ENCODE measurements around the gene RACK1. TPM values are rescaled to one million over a fixed set of nuclear protein-coding genes. Genes with fewer than 3 reads are reported as not detected.
A peak's percentile ranks its signal among the peaks of the same experiment; 100 is the strongest.

RACK1 gene
- total and polyA plus RNA-seq, 2 of the 13 experiments (the other 11 are each of a cell fraction or from before 2014, with no cell fraction given): 2,514 to 6,141 TPM

DNA sequence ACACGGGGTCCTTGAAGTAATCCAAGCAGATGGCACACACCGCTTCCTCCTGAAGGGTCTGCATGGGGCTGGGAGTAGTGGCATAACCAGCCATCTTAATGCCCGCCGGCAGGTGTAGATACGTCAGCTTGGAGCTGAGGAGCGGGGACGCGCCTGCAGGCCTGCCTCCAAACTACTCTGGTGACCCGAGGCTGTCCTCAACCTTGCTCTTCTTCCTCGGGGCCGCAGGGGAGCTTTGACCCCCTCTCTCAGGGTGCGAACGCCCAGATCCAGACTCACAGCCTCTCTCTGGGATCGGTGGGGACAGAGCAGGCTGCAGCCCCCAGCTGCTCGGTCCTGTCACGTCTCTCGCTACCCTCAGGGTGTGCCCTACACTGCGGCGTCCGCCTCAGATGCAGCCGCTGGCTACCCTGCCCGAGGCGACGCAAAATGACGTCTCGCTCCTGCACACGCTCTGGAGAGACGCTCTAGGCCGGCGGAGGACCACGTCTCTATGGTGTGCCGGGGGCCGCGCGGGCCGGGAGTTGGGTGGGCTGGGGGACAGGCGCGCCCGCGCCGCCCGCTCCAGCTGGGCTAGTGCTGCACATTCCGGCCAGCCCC is 17.1 kb upstream of the RACK1 start, which contains the start of gene TRIM52 (continued):
- TF ChIP-seq ZMYM4 (CRISPR knock-in tag; IDR thresholded peaks at IDR 0.05): peak; percentile 68; the same call in 1 of the 2 replicates
- TF ChIP-seq ZNF605 (CRISPR knock-in tag; IDR thresholded peaks at IDR 0.05): no peak
- TF ChIP-seq ZNF335 (CRISPR knock-in tag; IDR thresholded peaks at IDR 0.05): peak; percentile 79; the same call in 1 of the 2 replicates
- TF ChIP-seq MZF1 (CRISPR knock-in tag; IDR thresholded peaks at IDR 0.05; ENCODE audit: borderline replicate concordance): peak; percentile 24; the same call in 1 of the 2 replicates
- TF ChIP-seq ZBTB42 (CRISPR knock-in tag; IDR thresholded peaks at IDR 0.05): no peak
- peak; percentile 97 for TF ChIP-seq SAFB2 (CRISPR knock-in tag; IDR thresholded peaks at IDR 0.05; ENCODE audit: borderline replicate concordance, low read depth)
- peak; percentile 90 for TF ChIP-seq YEATS2 (CRISPR knock-in tag; IDR thresholded peaks at IDR 0.05; ENCODE audit: borderline replicate concordance)
- 0 out of 2 replicates have a peak, but pooled peaks have one; percentile 34 for TF ChIP-seq ZNF44 (CRISPR knock-in tag; IDR thresholded peaks at IDR 0.05)
- TF ChIP-seq MTF1 (CRISPR knock-in tag; IDR thresholded peaks at IDR 0.05): peak; percentile 86; the same call in 1 of the 2 replicates
- peak; percentile 81; the same call in 1 of the 2 replicates for TF ChIP-seq KMT2A (CRISPR knock-in tag; IDR thresholded peaks at IDR 0.05)
- peak; percentile 40 for TF ChIP-seq HNRNPLL (IDR thresholded peaks at IDR 0.05; ENCODE audit: low read depth, low read length, poor library complexity, severe bottlenecking)
- TF ChIP-seq SOX5 (CRISPR knock-in tag; IDR thresholded peaks at IDR 0.05; ENCODE audit: borderline replicate concordance): peak; percentile 57; the same call in 1 of the 2 replicates
- TF ChIP-seq ZNF224 (CRISPR knock-in tag; IDR thresholded peaks at IDR 0.05): peak; percentile 59; the same call in 1 of the 2 replicates
- TF ChIP-seq ZNF709 (CRISPR knock-in tag; IDR thresholded peaks at IDR 0.05): peak; percentile 70; the same call in 1 of the 2 replicates
- TF ChIP-seq PHF21A (CRISPR knock-in tag; IDR thresholded peaks at IDR 0.05): peak; percentile 69
- TF ChIP-seq U2AF2 (IDR thresholded peaks at IDR 0.05; ENCODE audit: low read depth, low read length): no peak
- TF ChIP-seq XRCC5 (optimal IDR thresholded peaks at IDR 0.05; ENCODE audit: low read length): peak; percentile 42
- 0 out of 2 replicates have a peak, but pooled peaks have one; percentile 7 for TF ChIP-seq ZFP82 (CRISPR knock-in tag; IDR thresholded peaks at IDR 0.05; ENCODE audit: borderline replicate concordance)
- TF ChIP-seq BHLHE40 (IDR thresholded peaks at IDR 0.05; ENCODE audit: low read length): 0 out of 2 replicates have a peak, but pooled peaks have one; percentile 33
- no peak for TF ChIP-seq CAMTA2 (CRISPR knock-in tag; IDR thresholded peaks at IDR 0.05; ENCODE audit: borderline replicate concordance)
- TF ChIP-seq, protein P1, sequence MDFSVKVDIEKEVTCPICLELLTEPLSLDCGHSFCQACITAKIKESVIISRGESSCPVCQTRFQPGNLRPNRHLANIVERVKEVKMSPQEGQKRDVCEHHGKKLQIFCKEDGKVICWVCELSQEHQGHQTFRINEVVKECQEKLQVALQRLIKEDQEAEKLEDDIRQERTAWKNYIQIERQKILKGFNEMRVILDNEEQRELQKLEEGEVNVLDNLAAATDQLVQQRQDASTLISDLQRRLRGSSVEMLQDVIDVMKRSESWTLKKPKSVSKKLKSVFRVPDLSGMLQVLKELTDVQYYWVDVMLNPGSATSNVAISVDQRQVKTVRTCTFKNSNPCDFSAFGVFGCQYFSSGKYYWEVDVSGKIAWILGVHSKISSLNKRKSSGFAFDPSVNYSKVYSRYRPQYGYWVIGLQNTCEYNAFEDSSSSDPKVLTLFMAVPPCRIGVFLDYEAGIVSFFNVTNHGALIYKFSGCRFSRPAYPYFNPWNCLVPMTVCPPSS (IDR thresholded peaks at IDR 0.05): no peak
- TF ChIP-seq ZNF589 (CRISPR knock-in tag; conservative IDR thresholded peaks at IDR 0.05): peak; percentile 56; the same call in 1 of the 2 replicates
- TF ChIP-seq, protein P2, sequence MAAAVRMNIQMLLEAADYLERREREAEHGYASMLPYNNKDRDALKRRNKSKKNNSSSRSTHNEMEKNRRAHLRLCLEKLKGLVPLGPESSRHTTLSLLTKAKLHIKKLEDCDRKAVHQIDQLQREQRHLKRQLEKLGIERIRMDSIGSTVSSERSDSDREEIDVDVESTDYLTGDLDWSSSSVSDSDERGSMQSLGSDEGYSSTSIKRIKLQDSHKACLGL (CRISPR knock-in tag; IDR thresholded peaks at IDR 0.05): peak; percentile 37; the same call in 1 of the 2 replicates
- peak; percentile 23; the same call in 1 of the 2 replicates for TF ChIP-seq KDM1A (CRISPR knock-in tag; IDR thresholded peaks at IDR 0.05)
- TF ChIP-seq PHF8 (CRISPR knock-in tag; IDR thresholded peaks at IDR 0.05): no peak; the same call in 1 of the 2 replicates
- TF ChIP-seq ZNF780A (CRISPR knock-in tag; IDR thresholded peaks at IDR 0.05): no peak
- TF ChIP-seq GATAD1 (CRISPR knock-in tag; IDR thresholded peaks at IDR 0.05): peak; percentile 96
- TF ChIP-seq HNRNPK (IDR thresholded peaks at IDR 0.05; ENCODE audit: low read depth, low read length, poor library complexity, severe bottlenecking): peak; percentile 75
- TF ChIP-seq, protein P3, sequence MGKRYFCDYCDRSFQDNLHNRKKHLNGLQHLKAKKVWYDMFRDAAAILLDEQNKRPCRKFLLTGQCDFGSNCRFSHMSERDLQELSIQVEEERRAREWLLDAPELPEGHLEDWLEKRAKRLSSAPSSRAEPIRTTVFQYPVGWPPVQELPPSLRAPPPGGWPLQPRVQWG (CRISPR knock-in tag; IDR thresholded peaks at IDR 0.05; ENCODE audit: borderline replicate concordance, low read depth): 0 out of 2 replicates have a peak, but pooled peaks have one; percentile 8
- peak; percentile 96 for TF ChIP-seq CREM (IDR thresholded peaks at IDR 0.05)
- peak; percentile 80 for TF ChIP-seq CREM (CRISPR knock-in tag; IDR thresholded peaks at IDR 0.05)

Data from HepG2 (cell line).